NB4 (cell line): Measurements from ENCODE around the gene REPIN1.

ENCODE experiments used
- DNase-seq: peaks from one replicate; pipeline ENCODE4 v3.0.0; 2010; ENCODE audit warnings: low read depth
- H3K4me3 ChIP-seq: one replicate; pipeline ENCODE4 v1.5.1; 2011; ENCODE audit warnings: mild to moderate bottlenecking, low read depth, low read length, moderate library complexity
- MYC ChIP-seq: IDR thresholded peaks from 2 replicates; pipeline ENCODE4 v1.6.1; 2011; ENCODE audit warnings: low read depth, low read length
- POLR2A ChIP-seq: IDR thresholded peaks from 2 replicates; pipeline ENCODE4 v1.6.1; 2011; ENCODE audit warnings: mild to moderate bottlenecking; ENCODE audit not compliant: insufficient read length; ENCODE audit errors: extremely low read depth
- TF ChIP-seq, protein P1 (sequence below): IDR thresholded peaks from 2 replicates; pipeline ENCODE4 v1.6.1; 2011; ENCODE audit warnings: low read depth, low read length
- TF ChIP-seq, protein P2 (sequence below): IDR thresholded peaks from one replicate; pipeline ENCODE4 v1.5.1; 2012; ENCODE audit warnings: low read depth, low read length

Gene REPIN1

GRCh38 chr7:150357270-150357669 lies 11.4 kb upstream of the REPIN1 start:
- TF ChIP-seq POLR2A (no peak), MYC (peak; percentile 87)
- TF ChIP-seq, protein P1, sequence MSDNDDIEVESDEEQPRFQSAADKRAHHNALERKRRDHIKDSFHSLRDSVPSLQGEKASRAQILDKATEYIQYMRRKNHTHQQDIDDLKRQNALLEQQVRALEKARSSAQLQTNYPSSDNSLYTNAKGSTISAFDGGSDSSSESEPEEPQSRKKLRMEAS = peak; percentile 84
- peak overlapping the region; percentile 0 for H3K4me3 ChIP-seq
- peak; percentile 92 for DNase-seq

- DNase-seq = peak; percentile 78
- H3K4me3 ChIP-seq = peak overlapping the region; percentile 0
- TF ChIP-seq, protein P1 = no peak
- TF ChIP-seq, protein P2, sequence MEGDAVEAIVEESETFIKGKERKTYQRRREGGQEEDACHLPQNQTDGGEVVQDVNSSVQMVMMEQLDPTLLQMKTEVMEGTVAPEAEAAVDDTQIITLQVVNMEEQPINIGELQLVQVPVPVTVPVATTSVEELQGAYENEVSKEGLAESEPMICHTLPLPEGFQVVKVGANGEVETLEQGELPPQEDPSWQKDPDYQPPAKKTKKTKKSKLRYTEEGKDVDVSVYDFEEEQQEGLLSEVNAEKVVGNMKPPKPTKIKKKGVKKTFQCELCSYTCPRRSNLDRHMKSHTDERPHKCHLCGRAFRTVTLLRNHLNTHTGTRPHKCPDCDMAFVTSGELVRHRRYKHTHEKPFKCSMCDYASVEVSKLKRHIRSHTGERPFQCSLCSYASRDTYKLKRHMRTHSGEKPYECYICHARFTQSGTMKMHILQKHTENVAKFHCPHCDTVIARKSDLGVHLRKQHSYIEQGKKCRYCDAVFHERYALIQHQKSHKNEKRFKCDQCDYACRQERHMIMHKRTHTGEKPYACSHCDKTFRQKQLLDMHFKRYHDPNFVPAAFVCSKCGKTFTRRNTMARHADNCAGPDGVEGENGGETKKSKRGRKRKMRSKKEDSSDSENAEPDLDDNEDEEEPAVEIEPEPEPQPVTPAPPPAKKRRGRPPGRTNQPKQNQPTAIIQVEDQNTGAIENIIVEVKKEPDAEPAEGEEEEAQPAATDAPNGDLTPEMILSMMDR = no peak
- no peak for TF ChIP-seq POLR2A
- no peak for TF ChIP-seq MYC
Observed at GRCh38 chr7:150357771-150358427, 10.7 kb upstream of the REPIN1 start.

- no peak for TF ChIP-seq MYC
- TF ChIP-seq, protein P2 = no peak
- TF ChIP-seq POLR2A = no peak
- TF ChIP-seq, protein P1 = no peak
- H3K4me3 ChIP-seq = no peak overlapping the region
- no peak for DNase-seq
Observed at GRCh38 chr7:150358433-150358832, 10.2 kb upstream of the REPIN1 start.

DNA sequence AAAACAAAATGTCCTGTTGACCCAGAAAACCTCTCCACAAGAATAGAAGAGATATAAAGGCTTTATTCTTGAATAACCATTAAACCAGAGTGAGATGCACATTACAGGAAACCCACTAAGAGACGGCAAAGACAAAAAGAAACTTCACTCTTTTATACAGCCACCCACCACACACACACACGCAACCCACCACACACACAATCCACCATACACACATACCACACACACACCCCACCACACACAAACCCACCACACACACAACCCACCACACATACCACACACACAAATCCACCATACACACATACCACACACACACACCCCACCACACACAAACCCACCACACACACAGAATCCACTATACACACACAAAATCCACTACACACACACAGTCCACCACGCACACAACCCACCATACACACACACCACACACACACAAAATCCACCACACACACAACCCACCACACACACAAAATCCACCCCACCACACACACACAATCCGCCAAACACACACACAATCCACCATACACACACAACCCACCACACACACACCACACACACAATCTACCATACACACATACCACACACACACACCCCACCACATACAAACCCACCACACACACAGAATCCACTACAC lies 9.5 kb upstream of the REPIN1 start:
- TF ChIP-seq, protein P1 = no peak
- TF ChIP-seq MYC (no peak), POLR2A (no peak)
- TF ChIP-seq, protein P2 = no peak
- H3K4me3 ChIP-seq = no peak overlapping the region
- DNase-seq = peak; percentile 18

DNA sequence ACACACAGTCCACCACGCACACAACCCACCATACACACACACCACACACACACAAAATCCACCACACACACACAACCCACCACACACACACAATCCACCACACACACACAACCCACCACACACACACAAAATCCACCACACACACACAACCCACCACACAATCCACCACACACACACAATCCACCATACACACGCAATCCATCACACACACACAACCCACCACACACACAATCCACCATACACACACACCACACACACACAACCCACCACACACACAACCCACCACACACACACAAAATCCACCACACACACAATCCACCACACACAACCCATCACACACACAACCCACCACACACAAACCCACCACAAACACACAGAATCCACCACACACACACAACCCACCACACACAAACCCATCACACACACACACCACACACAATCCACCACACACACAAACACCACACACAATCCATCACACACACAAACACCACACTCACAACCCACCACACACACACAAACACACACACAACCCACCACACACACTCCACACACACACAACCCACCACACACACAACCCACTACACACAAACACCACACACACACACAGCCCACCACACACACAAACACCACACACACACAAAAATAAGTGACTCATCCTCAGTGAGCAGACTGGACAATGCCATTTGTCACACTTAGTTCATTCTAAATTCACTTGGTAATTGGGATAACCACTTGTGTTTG lies 8.8 kb upstream of the REPIN1 start:
- no peak overlapping the region for H3K4me3 ChIP-seq
- TF ChIP-seq MYC (no peak), POLR2A (no peak)
- TF ChIP-seq, protein P2 = no peak
- TF ChIP-seq, protein P1 = no peak
- peak; percentile 16 for DNase-seq
